HG03108 (cell line): ENCODE data around the gene ASB3.
"Not testable (repeated sequence)": the region's sequence is repeated elsewhere in the genome, so short reads cannot be mapped to it uniquely, and the experiment has no call there.

Experiments
- ATAC-seq: cut with Tn5 transposase; IDR thresholded peaks from one replicate; pipeline ENCODE4 v1.9.1; 2021; ENCODE audit warnings: moderate library complexity; ENCODE audit not compliant: unreplicated experiment

The ASB3 gene, protein sequence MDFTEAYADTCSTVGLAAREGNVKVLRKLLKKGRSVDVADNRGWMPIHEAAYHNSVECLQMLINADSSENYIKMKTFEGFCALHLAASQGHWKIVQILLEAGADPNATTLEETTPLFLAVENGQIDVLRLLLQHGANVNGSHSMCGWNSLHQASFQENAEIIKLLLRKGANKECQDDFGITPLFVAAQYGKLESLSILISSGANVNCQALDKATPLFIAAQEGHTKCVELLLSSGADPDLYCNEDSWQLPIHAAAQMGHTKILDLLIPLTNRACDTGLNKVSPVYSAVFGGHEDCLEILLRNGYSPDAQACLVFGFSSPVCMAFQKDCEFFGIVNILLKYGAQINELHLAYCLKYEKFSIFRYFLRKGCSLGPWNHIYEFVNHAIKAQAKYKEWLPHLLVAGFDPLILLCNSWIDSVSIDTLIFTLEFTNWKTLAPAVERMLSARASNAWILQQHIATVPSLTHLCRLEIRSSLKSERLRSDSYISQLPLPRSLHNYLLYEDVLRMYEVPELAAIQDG

DNA sequence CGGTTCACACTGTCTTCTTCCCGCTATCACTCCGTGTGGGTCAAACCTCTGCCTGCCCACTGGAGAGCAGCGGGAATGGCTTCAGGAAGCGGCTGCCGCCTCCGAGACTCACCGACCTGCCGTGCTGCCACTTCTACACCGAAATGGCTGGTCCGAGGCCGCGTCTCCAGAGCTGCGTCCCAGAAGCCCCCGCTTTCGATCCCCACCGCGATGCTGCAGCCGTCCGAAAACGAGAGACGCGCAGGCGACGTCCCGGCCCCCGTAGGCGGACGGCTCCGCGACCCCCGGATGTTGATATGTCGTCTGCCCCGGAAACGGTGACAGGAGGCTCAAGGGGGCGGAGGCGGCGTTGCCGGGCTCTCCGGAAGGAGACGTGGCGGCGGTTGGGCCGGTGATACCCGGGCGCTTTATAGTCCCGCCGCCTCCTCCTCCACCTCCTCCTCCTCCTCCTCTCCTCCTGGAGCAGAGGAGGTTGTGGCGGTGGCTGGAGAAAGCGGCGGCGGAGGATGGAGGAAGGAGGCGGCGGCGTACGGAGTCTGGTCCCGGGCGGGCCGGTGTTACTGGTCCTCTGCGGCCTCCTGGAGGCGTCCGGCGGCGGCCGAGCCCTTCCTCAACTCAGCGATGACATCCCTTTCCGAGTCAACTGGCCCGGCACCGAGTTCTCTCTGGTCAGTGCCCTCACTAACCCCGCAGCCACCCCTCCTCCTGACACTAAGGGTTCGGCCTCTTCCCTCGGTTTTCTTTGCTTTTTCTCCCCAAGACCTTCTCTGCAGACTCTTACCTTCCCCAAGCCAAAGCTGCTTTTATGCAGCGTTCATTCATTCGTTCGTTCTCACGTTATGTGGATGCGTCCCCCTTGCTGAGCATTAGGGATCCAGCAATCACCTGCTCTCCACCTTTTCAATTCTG is at the start of gene ASB3, which contains the start of gene ERLEC1:
Gene ASB3, minus strand, starts transcription at position 249 of the 909 bp plus-strand sequence. CDS start 21,381 bp downstream, outside the sequence.
Gene ERLEC1, plus strand, starts transcription at position 340 of the 909 bp plus-strand sequence. Its CDS starts 167 bp downstream, at position 507.
- ATAC-seq: peak; percentile 95

DNA sequence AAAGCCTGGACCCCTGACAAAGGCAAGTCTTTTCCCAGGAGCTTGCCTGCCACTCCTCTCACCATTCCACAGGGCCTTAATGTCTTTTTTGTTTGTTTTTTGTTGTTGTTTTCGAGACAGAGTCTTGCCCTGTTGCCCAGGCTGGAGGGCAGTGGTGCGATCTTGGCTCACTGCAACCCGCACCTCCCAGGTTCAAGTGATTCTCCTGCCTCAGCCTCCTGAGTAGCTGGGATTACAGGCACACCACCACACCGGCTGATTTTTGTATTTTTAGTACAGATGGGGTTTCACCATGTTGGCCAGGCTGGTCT is 43.2 kb upstream of the ASB3 start:
- ATAC-seq: not testable (repeated sequence)

DNA sequence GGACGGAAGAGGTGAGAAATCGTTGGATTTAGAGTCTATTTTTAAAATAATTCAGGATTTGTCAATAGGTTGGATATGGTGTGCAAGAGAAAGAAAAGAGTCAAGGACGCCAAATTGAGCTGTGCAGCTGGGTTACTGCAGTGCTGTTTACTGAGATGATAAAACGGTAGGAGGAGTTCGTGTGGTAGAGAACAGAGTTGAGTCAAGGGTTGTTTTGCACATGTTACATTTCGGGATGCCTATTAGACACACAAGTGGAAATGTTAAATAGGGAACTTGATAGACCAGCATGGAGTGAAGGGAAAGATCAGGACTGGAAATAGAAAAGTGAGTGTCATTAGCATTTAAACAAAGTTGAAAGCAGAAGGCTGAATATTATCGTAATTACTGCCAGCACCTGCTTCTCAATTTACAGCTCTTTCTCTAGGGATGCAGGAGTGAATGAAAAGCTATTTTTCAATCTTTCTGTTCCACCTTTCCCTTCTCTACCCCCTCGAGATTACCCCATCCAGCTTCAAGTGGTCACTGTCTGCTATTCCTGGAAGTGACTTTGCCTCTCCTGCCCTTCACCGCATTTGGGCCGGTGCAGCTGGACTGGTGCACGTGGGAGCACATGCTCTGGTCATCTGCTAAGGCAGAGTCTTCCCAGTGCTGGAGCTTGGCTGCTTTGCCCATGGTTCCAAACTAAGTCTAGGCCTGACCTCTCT is 42.7 kb upstream of the ASB3 start:
- no peak for ATAC-seq

DNA sequence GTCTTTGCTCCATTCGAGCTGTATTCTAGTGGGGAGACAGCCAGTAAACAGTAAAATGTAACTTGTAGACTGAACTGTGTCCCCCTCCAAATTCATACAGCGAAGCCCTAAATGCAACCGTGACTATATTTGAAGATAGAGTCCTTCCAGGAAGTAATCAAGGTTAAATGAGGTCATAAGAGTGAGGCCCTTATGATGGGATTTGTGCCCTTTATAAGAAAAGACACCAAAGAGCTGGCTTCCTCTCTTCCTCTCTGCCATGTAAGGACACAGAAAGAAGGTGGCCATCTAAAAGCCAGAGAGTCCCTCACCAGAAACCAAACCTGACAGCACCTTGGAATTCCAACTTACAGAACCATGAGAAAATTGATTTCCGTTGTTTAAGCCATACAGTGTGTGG is 41.6 kb upstream of the ASB3 start:
- no peak for ATAC-seq

DNA sequence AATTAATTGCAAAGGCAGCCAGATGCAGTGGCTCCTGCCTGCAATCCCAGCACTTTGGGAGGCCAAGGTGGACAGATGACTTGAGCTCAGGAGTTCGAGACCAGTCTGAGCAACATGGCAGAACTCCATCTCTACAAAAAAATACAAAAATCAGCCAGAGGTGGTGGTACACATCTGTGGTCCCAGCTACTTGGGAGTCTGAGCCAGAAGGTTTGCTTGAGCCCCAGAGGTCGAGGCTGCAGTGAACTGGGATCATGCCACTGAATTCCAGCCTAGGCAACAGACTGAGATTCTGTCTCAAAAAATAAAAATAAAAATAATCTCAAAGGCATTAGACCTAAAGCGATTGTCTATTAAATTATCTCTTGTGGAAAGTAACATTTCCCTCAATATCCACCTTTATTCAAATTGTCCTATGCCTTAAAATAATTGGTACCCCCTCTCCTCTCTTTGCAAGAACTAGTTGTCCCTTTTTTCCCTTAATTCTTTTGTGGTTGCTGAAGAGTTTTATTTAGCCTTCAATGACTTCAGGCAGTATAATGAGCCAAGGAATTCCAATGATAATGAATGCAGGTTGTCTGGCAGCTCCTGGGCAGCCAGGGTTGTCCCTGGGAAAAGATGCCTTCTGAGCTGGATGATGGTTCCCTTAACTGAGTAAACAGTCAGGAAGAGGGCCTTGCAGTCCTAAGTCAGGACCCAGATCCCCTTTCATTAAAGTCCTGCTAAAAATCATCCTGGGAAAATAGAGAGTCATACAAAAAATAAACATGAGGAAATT is 40.8 kb upstream of the ASB3 start:
- no peak for ATAC-seq

DNA sequence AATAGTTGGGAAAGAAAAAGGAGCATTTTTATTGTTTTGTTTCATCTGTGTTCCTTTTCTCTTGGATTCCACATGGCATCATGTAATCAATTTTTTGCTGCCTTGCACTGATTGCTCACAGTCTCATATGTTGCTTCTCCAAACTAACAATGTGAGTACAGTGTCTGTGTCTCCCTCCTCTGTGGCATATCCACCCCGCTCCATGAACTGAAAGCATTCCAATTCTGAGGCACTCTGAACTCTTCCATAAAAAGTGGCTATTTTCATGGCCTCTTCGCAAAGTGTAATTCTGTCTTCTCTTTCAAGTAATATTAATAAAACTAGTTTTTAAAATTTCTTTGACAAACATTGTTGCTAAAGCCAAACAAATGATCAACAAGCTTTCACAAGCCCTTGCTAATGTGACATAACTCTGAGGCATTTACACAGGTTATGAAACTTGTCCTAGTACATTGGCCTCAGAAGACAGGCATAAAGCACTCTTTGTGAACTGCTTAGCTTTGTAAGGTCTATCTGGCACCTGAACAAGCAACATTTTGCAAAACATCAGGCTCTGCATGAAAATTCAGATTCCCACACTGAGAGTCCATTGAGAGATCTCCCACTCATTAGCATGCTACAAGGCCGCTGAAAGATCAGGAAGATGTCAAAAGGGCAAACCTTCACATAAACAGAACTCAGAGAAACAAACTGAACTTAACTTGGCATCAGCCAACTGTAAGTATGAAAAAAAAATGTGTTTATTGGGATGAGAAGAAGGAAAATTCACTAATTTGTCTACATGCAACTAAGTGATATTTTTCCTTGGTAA is 40.0 kb upstream of the ASB3 start:
- ATAC-seq: no peak

DNA sequence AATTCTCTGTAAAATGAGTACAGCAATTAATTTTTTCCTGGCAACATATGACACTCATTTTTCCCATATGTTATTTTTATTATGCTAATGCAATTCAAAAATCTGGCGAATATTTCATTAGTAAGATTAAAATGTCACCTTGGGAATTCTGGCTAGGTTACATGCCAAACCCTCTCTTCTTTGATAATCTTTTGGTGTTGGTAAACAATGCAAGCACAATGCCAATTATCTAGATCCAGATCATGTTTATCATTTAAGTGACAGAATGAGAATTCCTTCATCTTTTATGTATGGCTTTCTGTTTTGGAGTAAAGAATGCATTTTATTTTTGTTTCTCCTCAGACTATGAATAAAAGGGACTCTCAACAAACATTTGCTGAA is 39.3 kb upstream of the ASB3 start:
- no peak for ATAC-seq

DNA sequence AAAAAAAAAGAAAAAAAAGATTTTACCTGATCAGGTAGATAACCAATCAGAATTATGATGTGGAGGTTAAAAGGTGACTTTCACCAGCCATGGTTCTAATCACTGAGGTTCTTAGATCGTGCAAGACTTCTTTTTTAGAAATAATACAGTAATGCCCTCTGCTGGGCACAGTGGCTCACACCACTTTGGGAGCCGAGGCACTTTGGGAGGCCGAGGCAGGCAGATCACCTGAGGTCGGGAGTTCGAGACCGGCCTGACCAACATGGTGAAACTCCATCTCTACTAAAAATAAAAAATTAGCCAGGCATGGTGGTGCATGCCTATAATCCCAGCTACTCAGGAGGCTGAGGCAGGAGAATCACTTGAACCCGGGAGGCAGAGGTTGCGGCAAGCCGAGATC is 36.9 kb upstream of the ASB3 start:
- ATAC-seq: not testable (repeated sequence)

DNA sequence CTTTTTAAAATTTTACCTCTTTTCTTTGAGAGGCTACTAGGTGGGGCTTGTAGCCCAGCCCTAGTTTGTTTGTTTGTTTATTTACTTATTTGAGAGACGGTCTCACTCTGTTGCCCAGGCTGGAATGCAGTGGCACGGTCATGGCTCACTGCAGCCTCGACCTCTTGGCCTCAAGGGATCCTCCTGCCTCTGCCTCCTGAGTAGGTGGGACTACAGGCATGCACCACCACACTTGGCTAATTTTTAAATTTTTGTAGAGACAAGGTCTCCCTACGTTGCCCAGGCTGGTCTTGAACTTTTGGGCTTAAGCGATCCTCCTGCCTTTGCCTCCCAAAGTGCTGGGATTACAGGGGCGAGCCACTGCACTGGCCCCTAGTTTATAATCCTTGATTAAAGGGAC is 35.1 kb upstream of the ASB3 start:
- no peak for ATAC-seq

DNA sequence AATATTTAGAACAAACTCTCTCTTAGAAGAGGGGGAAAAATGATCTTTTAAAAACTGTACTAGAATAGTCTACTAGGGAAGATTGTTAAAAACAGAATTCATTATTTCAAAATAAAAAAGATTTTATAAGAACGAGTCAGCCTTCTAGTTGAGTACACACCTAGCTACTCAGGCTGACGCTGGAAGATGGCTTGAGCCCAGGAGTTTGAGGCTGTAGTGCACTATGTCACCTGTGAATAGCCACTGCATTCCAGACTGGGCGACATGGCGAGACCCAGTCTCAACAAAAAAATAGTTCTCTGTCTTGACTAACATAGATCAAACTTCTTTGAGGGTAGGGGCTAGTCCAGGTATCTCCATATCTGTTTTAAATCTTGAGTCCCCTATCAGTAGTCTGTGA is 34.0 kb upstream of the ASB3 start:
- ATAC-seq: no peak

DNA sequence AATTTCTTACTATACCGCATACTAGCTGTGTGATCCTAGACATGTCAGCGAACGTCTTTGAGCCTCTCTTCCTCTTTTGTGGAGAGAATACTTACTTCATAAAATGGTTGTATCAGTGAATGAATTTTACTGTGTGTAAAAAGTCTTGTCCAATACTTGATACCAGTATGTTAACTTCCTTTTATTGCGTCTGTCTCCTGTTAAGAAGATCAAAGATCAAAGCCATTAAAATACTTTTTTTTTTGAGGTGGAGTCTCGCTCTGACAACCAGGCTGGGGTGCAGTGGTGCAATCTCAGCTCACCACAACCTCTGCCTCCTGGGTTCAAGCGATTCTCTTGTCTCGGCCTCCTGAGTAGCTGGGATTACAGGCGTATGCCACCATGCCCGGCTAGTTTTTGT is 33.3 kb upstream of the ASB3 start:
- no peak for ATAC-seq

DNA sequence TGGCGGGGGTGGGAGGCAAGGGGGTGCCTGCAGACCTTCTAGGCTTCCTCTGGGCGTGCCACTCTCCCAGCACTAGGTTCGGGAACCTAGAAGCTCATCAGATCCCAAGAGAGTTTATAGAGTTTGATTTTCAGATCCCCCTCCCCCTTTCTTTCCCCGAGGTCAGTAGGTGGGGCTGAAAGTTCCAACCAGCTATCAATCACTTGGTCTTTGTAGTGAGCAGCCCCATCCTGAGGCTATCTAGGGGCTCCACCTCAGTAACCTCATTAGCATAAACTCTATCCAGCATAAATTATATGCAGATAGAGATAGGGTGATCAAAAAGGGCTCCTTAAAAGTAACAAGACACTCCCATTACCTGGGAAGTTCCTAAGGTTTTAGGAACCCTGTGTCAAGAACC is 32.9 kb upstream of the ASB3 start:
- ATAC-seq: no peak

DNA sequence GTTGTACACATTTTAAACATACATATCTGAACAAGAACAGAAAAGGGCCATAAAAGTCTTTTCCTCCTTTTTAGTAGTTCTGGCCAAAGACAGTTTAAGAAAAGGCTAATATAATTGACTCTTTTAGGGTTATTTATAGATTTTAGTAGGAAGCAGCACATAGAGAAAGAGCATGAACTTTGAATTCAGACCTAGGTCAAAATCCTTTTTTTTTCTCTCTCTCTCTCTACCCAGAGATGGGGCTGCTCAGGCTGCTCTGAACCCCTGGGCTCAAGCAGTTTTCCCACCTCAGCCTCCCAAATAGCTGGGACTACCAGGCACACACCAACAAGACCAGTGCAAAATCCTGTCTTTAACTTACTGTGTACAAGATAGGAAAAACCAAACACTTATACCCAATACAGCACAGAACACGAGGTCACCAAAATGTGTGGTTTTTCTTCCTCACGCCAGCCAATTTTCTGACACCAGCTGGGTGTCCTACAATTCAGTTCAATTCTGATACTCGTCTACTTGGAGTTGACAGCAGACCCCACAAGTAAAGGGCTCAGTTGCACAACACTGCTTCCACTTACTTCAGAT is 32.2 kb upstream of the ASB3 start:
- ATAC-seq: no peak

DNA sequence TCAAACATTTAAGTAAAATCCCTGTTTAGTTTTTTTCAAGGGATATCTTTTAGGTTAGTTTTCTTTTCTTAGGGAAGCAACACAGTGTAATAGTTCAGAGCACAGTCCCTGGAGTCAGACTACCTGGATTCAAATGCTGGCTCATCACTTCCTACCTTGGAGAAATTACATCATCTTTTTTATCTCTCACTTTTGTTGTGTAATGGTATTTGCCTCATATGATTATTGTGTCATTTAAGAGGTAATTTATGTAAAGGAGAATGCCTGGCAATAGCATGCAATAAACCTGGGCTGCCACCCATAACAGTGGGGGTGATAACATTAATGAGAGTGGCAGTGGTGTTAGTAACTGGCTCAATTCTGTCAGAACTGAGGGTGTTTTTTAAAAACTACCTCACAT is 26.4 kb upstream of the ASB3 start:
- ATAC-seq: no peak

DNA sequence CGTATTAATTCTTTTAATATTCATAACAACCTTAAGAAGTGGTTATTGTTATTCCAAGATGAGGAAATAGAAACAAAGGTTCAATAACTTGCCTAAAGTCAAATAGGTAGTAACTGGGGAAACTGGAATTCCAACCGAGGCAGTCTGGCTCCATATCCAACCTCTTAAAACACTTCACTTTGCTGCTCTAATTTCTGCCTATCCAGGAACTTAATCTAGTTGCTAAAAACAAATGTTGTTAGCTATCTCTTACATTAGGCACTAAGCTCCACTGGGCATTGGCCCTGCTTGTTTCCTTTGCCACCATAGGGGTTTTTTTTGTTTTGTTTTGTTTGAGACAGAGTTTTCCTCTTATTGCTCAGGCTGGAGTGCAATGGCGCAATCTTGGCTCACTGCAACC is 24.8 kb upstream of the ASB3 start:
- ATAC-seq: no peak

DNA sequence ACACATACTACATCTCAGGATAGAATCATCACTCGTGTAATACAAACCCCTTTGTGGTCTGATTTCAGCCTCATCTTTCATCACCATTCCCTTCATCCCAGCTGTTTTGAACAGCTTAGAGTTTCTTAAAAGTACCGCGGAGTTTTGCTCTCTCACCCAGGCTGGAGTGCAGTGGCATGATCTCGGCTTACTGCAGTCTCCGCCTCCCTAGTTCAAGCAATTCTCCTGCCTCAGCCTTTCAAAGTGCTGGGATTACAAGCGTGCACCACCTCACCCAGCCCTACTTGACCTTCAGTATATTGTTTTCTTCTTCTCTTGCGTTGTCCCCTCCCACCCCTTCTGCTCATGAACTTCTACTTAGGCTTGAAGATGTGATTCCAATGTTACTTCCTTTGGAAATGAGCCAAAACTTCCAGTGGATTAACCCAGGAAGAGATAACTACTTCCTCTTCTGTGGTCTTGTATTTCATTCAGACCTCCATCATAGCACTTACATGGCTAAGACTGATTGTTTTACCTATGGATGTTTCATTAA is 15.9 kb upstream of the ASB3 start:
- ATAC-seq: no peak

DNA sequence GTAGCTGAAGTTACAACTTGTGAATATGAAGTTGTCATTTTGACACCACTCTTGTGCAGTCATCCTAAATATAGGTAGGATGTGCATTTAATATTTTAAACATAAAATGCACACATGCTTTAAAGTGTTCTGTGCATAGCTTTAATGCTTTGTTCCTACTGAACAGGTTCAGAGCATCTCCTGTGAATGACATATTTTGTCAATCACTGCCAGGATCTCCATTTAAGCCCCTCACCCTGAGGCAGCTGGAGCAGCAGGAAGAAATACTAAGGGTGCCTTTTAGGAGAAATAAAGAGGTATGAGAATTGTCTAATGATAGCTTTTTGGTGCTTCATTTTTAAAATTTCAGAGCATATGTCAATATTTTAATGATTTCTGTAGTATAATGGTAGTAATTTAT is 14.8 kb upstream of the ASB3 start:
- ATAC-seq: no peak

DNA sequence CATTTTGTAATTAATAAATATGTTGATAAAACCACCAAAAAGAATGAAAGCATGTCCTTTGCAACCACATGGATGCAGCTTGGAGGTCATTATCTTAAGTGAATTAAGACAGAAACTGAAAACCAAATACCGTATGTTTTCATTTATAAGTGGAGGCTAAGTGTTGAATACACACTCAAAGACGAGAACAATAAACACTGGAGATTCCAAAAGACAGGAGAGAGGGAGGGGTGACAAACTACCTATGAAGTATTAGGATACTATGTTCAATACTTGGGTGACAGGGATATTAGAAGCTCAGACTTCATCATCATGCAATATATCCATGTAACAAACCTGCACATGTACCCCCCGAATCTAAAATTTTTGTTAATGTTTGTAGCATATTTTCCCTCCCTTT is 7.1 kb upstream of the ASB3 start:
- ATAC-seq: no peak

DNA sequence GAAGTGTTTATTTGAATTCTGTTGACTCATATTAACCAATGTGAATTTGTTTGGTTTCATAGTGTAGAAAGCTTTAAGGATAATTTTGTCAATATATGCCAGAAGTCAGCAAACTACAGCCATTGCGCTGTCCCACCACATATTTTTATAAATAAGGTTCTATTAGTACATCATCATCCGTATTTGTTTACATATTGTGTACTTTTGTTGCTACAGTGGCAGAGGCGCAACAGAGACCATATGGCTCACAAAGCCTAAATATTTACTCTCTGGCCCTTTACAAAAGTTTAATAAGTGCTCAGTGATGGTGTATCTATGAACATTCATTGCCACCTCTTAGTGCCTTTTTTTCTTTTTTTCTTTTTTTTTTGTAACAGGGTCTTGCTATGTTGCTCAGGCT is 6.5 kb upstream of the ASB3 start:
- ATAC-seq: no peak
